Lung (tissue), 12 donors: ENCODE results near the gene ANGPTL4. TPM values are rescaled to one million over a fixed set of nuclear protein-coding genes. Genes with fewer than 3 reads are reported as not detected.
"Not testable (repeated sequence)": the region's sequence is repeated elsewhere in the genome, so short reads cannot be mapped to it uniquely, and the experiment has no call there.

ENCODE experiments used
- ATAC-seq: fragments of 200-7000 bp; cut with Tn5 transposase; one replicate; pipeline ENCODE4 v1.9.1; 2020; ENCODE audit warnings: moderate number of reproducible peaks; ENCODE audit not compliant: insufficient read depth, low FRiP score
- DNase-seq, 3 donors: peaks; one replicate each; pipeline ENCODE4 v3.0.0-alpha.2; 2013 to 2017
- H3K27ac ChIP-seq, 2 donors: one replicate each; pipeline ENCODE4 v1.5.1; 2013; ENCODE audit warnings: mild to moderate bottlenecking in 2 of 2, moderate library complexity in 2 of 2, control low read depth in 1 of 2, inconsistent platforms in 1 of 2, low read depth in 1 of 2, low read length in 1 of 2
- H3K27me3 ChIP-seq, 3 donors: one replicate each; pipeline ENCODE4 v1.5.1; 2013; ENCODE audit warnings: low read length in 2 of 3; ENCODE audit not compliant: control insufficient read depth in 3 of 3, insufficient read depth in 3 of 3
- H3K36me3 ChIP-seq, 4 donors: one replicate each; pipeline ENCODE4 v1.5.1; 2013; ENCODE audit warnings: low read length in 4 of 4, mild to moderate bottlenecking in 1 of 4, moderate library complexity in 1 of 4; ENCODE audit not compliant: control insufficient read depth in 4 of 4, insufficient read depth in 4 of 4
- H3K4me1 ChIP-seq, 5 donors: one replicate each; pipeline ENCODE4 v1.5.1; 2013; ENCODE audit warnings: low read length in 5 of 5, mild to moderate bottlenecking in 2 of 5, moderate library complexity in 1 of 5; ENCODE audit not compliant: control insufficient read depth in 5 of 5, insufficient read depth in 5 of 5
- H3K4me3 ChIP-seq: one replicate; pipeline ENCODE4 v1.5.1; 2013; ENCODE audit warnings: mild to moderate bottlenecking, control low read depth, moderate library complexity
- H3K9ac ChIP-seq, 2 donors: one replicate each; pipeline ENCODE4 v1.5.1; 2013; ENCODE audit warnings: low read length in 2 of 2, control low read depth in 1 of 2; ENCODE audit not compliant: insufficient read depth in 1 of 2
- H3K9me3 ChIP-seq, 4 donors: one replicate each; pipeline ENCODE4 v1.5.1; 2013; ENCODE audit warnings: low read length in 3 of 4, mild to moderate bottlenecking in 1 of 4, moderate library complexity in 1 of 4; ENCODE audit not compliant: control insufficient read depth in 4 of 4, insufficient read depth in 3 of 4
- CTCF ChIP-seq: IDR thresholded peaks from 2 replicates; pipeline ENCODE4 v1.5.1; 2012; ENCODE audit warnings: mild to moderate bottlenecking; ENCODE audit errors: control extremely low read depth, extremely low read depth
- WGBS, 2 donors: extraction: QIAGEN DNeasy Blood & Tissue Kit; methylation state at CpG; one replicate each; pipeline ENCODE4 v1.1.7; 2013; 5-methylcytosine and 5-hydroxymethylcytosine counted together
- polyA plus RNA-seq, 2 donors: library from polyadenylated mRNA; stranded (reverse); fragments of 200-250 nt; gene quantifications; one replicate each; pipeline ENCODE4 v1.2.1, GENCODE V29; 2013
- total RNA-seq, 2 donors: library from RNA; depleted of rRNA in 1 of 2; stranded (reverse); fragments of >200 nt in 1 of 2; gene quantifications; one replicate each; pipeline ENCODE4 v1.2.1, GENCODE V29; 2014 to 2021
- donor health status: control.
- donor health status: control.
- donor health status: Bipolar disorder and iron deficiency.
- donor health status: healthy.
- donor health status: DM: yes; HTN: yes; CAD: no.

ANGPTL4 gene
- total and polyA plus RNA-seq, 4 donors = 4.4 to 96.3 (median 12.6) TPM

GRCh38 chr19:8371011-8371804 is 7.3 kb downstream of the ANGPTL4 start:
- H3K27ac ChIP-seq = no peak overlapping the region
- ATAC-seq = no peak
- H3K9ac ChIP-seq = no peak overlapping the region
- H3K36me3 ChIP-seq = peaks cover 2 to 8% (median 5%) of the 10 kb centered on the region in 4 donors
- H3K4me3 ChIP-seq = no peak overlapping the region
- no peak for DNase-seq
- no peaks in the 10 kb centered on the region for H3K9me3 ChIP-seq
- peaks cover 5 to 31% (median 17%) of the 10 kb centered on the region in 5 donors for H3K4me1 ChIP-seq
- TF ChIP-seq CTCF = no peak
- peaks cover 0 to 2% (median 0%) of the 10 kb centered on the region in 3 donors for H3K27me3 ChIP-seq
- WGBS, 2 donors = 80 to 83% methylated on average over 28 of the region's 28 CpGs

- WGBS, 2 donors = 85 to 91% methylated on average over 26 of the region's 26 CpGs
Measured at GRCh38 chr19:8373867-8374813, 10.2 kb downstream of the ANGPTL4 start.

GRCh38 chr19:8375766-8376165 is 11.8 kb downstream of the ANGPTL4 start:
- not testable (repeated sequence) for H3K9ac ChIP-seq, H3K9me3 ChIP-seq, H3K27me3 ChIP-seq, DNase-seq, ATAC-seq, H3K27ac ChIP-seq, H3K4me3 ChIP-seq, H3K36me3 ChIP-seq, H3K4me1 ChIP-seq
- WGBS, 2 donors = 97% methylated on average over 32 of the region's 32 CpGs

More at GRCh38 chr19:8373867-8374813, 10.2 kb downstream of the ANGPTL4 start:
- DNase-seq (no peak), ATAC-seq (no peak)
- Histone ChIP-seq H3K36me3 (peaks cover 2 to 8% (median 5%) of the 10 kb centered on the region in 4 donors), H3K4me1 (peaks cover 0 to 5% (median 0%) of the 10 kb centered on the region in 5 donors), H3K4me3 (no peak overlapping the region), H3K9me3 (no peaks in the 10 kb centered on the region), H3K27me3 (no peaks in the 10 kb centered on the region), H3K9ac (no peak overlapping the region), H3K27ac (no peak overlapping the region)
- no peak for TF ChIP-seq CTCF

GRCh38 chr19:8376373-8376974 is 12.5 kb downstream of the ANGPTL4 start:
- 90 to 96% methylated on average over 10 of the region's 10 CpGs for WGBS, 2 donors

More at GRCh38 chr19:8376373-8376974, 12.5 kb downstream of the ANGPTL4 start:
- not testable (repeated sequence) for H3K27me3 ChIP-seq, H3K9me3 ChIP-seq, H3K36me3 ChIP-seq, ATAC-seq, H3K4me1 ChIP-seq, H3K4me3 ChIP-seq, H3K27ac ChIP-seq, H3K9ac ChIP-seq, DNase-seq
